Measurements from ENCODE around the gene RPL31.

The RPL31 gene

DNA sequence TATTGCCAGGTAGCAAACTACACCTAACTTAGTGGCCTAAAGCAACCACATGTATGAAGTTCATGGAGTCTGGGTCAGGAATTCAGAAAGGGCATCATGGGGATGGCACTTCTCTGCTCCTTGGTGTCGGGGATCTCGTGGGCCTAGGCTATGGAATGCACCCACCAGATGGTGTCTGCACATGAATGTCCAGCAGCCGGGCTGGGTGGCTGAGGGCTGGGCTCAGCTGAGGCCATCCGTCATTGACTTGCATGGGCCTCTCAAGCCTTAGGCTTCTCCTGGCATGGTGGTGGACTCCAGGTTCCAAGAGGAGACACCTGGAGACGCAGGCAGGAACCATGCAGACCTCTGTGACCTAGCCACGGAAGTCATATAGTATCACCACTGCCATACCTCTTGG lies 26.0 kb upstream of the RPL31 start:
- DNase-seq: no peak

DNA sequence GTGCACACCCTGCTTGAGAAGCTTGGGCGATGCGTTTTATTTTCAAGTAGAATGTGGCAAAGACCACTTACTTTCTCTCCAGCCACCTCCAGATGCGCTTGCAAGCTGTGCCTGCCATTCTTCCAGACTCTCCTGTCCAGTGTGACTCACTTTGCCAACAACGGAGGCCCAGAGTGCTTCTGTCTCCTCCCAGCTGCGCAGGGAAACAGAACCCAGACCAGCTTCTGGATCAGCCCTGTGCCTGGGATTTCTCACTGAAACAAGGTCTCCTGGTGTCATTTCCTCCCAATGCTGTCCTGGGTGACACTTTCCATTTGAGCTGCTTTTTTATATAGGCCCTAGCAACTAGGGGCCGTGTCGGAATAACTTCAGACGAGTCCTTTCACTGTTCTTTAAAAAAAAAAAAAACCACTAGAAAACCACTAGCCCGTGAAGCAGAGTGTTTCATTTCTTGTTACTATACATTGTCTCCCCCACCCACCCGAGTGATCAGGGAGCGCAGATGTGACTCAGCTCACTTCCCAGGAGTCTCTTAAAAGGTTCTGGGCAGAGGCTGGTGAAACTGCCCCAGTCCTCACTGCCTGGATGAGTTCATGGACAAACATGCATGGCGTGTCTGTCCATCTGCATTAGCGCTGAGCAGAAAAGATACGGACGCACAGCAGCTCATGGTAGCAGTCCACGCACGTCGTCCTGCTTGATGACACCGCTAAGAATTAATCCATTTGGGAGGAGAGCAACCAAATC lies 25.3 kb upstream of the RPL31 start:
- DNase-seq: peak; percentile 55

DNA sequence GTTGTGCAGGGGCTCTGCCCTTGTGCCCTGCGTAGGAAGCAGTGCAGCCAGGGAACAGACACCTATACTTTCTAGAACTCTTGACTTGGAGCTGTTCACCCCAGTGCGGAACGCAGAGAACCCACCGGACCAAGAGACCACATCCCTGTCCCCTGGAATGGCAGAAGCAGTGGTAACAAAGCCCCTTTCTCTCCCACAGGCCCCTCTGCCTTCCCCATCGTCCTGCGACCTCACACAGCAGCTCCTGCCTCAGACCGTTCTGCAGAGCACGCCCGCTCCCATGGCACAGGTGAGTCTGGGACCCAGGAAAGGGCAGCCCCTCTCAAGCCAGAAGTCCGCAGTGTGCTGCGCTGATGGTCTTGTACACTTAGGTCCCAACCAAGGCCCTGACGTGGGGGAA lies 24.6 kb upstream of the RPL31 start:
- DNase-seq: no peak

DNA sequence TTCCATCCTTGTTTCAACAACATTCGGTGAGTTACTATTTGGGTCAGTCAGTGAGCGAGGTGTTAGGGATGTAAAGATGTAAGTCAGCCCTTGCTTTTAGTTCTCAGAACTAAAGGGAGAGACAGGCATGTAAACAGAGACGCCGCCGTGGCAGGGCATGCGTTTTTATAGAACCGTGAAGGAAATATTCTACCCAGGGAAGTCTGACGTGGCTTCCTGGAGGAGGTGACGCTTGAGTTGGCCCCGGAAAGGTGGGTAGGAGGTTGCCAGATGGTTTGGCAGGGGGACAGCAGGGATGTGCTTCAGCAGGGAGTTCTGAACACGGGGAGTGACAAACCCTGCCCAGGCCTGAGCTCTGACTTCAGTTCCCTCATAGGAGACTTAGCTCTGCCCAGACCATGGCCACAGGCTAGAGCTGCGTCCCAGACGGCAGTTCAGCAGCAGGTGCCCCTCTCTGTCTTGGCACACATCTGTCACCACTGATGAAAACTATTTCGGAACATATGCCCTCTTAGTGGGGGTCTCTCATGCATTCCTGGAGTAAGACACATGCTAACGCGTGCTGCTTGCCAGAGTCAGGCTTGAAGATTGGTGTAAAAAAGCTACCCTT lies 23.4 kb upstream of the RPL31 start:
- peak; percentile 22 for DNase-seq

DNA sequence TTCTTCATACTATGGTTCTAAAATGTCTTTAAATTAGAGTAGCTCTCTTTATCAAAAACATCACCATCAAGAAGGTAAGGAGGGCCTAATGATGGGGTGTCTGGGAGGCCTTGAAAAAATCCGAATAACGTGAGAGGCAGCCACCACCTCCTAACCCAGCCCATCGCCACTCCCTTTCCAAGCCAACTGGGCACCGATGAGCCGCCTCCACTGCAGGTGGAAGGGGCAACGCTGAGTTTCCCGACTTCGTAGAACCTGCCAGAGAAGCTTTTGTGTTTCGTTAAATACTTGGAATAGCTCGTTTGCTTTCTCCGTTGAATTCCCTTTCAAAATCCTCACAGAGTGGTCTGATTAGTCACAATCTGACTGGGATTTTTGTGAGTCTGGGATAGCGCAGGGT lies 22.0 kb upstream of the RPL31 start:
- DNase-seq: no peak

DNA sequence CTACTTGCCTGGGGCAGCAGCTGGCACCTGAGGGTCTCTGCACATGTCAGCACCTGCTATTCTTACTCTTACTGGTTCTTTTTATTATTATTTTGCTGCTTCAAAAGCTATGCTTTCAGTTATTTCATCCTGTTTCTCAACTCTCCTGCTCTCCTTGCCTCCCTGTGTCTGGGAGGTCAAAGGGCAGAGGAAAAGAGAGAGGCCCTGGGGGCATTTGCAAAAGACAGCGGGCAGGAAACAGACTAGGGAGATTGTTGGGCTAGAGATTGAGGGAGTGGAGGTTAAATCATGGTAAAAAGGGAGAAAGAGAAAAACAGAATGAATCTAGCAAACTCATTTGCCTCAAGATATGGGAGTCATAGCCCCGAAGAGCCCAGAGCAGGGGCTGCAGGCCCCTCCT lies 21.1 kb upstream of the RPL31 start:
- no peak for DNase-seq

- no peak for DNase-seq
These were observed 19.6 kb upstream of the RPL31 start for GRCh38 chr2:100982431-100982861.

DNA sequence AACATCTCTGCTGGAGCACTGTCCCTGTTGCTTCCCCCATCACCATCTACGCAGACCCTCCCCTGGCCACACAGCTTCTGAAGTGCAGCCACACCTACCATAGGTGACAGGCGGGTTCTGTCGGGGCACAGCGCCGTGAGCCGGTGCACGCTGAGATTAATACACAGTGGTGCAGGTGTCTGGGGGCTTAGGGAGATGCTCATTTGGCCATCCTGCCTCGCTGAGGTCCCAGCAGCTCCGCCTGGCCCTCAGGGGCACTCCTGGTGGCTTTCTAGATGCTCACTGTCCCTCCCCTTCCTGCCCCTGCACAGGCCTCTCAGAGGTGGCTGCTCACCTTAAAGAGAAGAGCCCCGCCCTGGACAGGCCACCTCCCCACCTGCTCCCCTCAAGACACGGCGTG lies 18.9 kb upstream of the RPL31 start:
- no peak for DNase-seq

GRCh38 chr2:100983684-100984310 lies 18.3 kb upstream of the RPL31 start:
- no peak for DNase-seq

GRCh38 chr2:100984892-100985307 lies 17.2 kb upstream of the RPL31 start:
- peak; percentile 72 for DNase-seq

- DNase-seq: no peak
These were observed 15.9 kb upstream of the RPL31 start for GRCh38 chr2:100986157-100986556.

DNA sequence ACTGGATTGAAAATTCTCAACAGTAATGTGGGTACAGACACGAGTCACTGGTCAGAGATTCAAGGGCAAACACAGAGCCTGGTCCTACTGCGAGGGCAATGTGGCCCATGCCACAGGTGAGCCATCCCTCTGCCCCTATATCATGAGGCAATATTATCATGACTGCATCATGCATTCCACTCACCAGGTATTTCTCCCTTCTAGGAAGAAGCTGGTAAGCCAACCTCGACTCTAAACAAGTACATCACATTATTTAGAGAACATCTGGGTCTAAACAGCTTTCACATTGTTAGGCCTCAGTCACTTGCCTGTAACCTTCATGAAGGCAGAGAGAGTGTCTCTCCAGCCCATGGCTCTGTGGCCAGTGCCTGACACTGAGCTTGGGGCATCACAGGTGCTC lies 14.6 kb upstream of the RPL31 start:
- DNase-seq: no peak

DNA sequence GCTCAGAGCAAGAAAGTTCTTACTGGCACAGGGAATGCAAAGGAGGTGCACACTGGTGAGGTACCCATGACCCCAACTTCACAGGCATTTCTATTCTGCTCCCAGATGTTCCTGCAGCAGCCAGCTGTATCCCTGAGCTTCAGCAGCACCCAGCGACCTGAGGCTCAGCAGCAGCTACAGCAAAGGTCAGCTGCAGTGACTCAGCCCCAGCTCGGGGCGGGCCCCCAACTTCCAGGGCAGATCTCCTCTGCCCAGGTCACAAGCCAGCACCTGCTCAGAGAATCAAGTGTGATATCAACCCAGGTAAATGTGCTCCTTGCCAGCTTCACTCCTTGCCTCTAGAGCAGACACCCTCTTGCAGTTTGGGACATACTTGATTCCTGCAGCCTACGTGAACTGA lies 14.1 kb upstream of the RPL31 start:
- DNase-seq: no peak

GRCh38 chr2:100988630-100989417 lies 13.3 kb upstream of the RPL31 start:
- DNase-seq: peak; percentile 50

GRCh38 chr2:100989666-100990065 lies 12.4 kb upstream of the RPL31 start:
- no peak for DNase-seq

- DNase-seq: no peak
These were observed 11.9 kb upstream of the RPL31 start for GRCh38 chr2:100990166-100990565.

DNA sequence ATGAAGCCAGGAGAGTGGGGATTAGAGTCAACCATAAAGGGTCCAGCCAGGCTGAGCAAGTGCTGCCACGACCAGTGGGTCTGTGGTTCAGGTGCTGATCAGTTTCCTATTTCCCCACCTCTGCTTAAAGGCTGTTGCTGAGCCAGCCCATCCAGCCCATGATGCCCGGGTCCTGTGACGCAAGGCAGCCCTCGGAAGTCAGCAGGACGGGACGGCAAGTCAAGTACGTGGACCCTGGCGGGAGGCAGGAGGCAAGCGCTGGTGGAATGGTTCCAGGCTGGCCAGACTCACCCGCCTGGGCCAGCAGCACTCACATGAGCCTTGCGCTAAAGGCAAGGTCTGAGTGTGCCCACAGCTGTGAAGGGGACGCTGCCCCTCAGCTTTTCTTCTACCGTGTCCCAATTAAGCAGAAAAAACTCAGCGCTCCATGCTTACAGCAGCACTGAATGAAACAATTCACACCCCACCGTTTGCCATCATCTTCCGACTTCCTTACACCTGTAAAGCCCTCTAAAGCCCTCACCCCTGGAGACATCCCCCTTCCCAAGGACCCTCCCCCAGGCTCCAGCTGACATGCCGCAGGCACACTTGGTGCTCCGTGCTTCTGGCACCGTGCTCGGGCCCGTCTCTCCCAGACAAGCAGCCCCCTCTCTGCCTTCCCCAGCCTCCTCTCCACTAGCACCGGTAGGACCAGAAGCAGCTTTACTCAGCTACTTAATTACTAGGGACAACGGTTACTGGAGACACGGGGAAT lies 11.3 kb upstream of the RPL31 start:
- no peak for DNase-seq

DNA sequence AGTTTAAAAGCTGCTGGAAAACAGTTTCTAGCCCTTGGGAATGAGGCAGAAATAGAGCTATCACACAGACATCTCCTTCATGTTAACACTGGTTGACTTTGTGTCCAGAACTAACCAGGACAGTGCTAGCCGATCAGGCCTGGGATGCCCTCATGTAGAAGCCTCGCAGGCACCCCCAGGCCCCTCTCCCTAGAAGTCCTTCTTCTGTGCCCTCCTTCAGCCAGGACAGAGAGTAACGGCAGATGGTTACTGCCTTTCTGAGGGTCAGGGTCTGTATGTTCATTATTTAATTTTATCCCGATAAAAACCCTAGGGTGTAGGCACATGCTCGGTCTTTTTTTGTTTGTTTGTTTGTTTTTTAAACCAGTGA lies 10.7 kb upstream of the RPL31 start:
- DNase-seq: no peak

GRCh38 chr2:100992262-100992661 lies 9.8 kb upstream of the RPL31 start:
- no peak for DNase-seq

GRCh38 chr2:100993294-100993693 lies 8.8 kb upstream of the RPL31 start:
- no peak for DNase-seq

GRCh38 chr2:100995309-100996075 lies 6.6 kb upstream of the RPL31 start:
- no peak for DNase-seq

Measured in fibroblast of upper back skin (primary cell).